Limb (tissue), 2 donors: ENCODE data around the gene ARRB2.
"Not testable (repeated sequence)": the region's sequence is repeated elsewhere in the genome, so short reads cannot be mapped to it uniquely, and the experiment has no call there.

Source experiments
- DNase-seq, 2 donors: peaks; one replicate each; pipeline ENCODE4 v3.0.0-alpha.2; 2016; ENCODE audit errors: extremely low spot score in 2 of 2

The ARRB2 gene

GRCh38 chr17:4709794-4710692 is at the start of gene ARRB2:
Gene ARRB2 (plus strand): TSS chr17:4710632. CDS start chr17:4710722, 90 bp downstream.
- peak; percentile 98 to 99 for DNase-seq

GRCh38 chr17:4663711-4664110 is 46.7 kb upstream of the ARRB2 start:
- no peak for DNase-seq

- DNase-seq = no peak
Measured at GRCh38 chr17:4664230-4664629, 46.2 kb upstream of the ARRB2 start.

GRCh38 chr17:4665027-4665426 is 45.4 kb upstream of the ARRB2 start:
- DNase-seq = no peak

- no peak for DNase-seq
Measured at GRCh38 chr17:4666296-4666695, 44.1 kb upstream of the ARRB2 start.

- no peak for DNase-seq
Measured at GRCh38 chr17:4667166-4667565, 43.3 kb upstream of the ARRB2 start.

- DNase-seq = no peak
Measured at GRCh38 chr17:4672055-4672630, 38.3 kb upstream of the ARRB2 start.

- DNase-seq = no peak
Measured at GRCh38 chr17:4672751-4673150, 37.7 kb upstream of the ARRB2 start.

- no peak for DNase-seq
Measured at GRCh38 chr17:4673169-4673568, 37.3 kb upstream of the ARRB2 start.

GRCh38 chr17:4673986-4674684 is 36.3 kb upstream of the ARRB2 start:
- no peak for DNase-seq

- DNase-seq = no peak
Measured at GRCh38 chr17:4674685-4674998, 35.8 kb upstream of the ARRB2 start.

- DNase-seq = no peak
Measured at GRCh38 chr17:4675791-4676190, 34.6 kb upstream of the ARRB2 start.

- DNase-seq = no peak
Measured at GRCh38 chr17:4676791-4677190, 33.6 kb upstream of the ARRB2 start.

- no peak for DNase-seq
Measured at GRCh38 chr17:4678448-4679026, 31.9 kb upstream of the ARRB2 start.

GRCh38 chr17:4679658-4680057 is 30.8 kb upstream of the ARRB2 start:
- no peak for DNase-seq

GRCh38 chr17:4683739-4684138 is 26.7 kb upstream of the ARRB2 start:
- not testable (repeated sequence) for DNase-seq

- not testable (repeated sequence) for DNase-seq
Measured at GRCh38 chr17:4689872-4690271, 20.6 kb upstream of the ARRB2 start.

GRCh38 chr17:4690745-4691144 is 19.7 kb upstream of the ARRB2 start:
- DNase-seq = no peak

- DNase-seq = no peak
Measured at GRCh38 chr17:4691686-4692085, 18.7 kb upstream of the ARRB2 start.

GRCh38 chr17:4693416-4693815 is 17.0 kb upstream of the ARRB2 start:
- no peak for DNase-seq

GRCh38 chr17:4696437-4696805 is 14.0 kb upstream of the ARRB2 start:
- DNase-seq = no peak

GRCh38 chr17:4699401-4700056 is 10.9 kb upstream of the ARRB2 start:
- DNase-seq = not testable (repeated sequence)
